HEK293 (cell line): ENCODE results near the gene SPEM2.

Source experiments
- ZNF292 ChIP-seq: fragments of 450-650 bp; formaldehyde crosslinking; IDR thresholded peaks from 2 replicates; pipeline ENCODE4 v1.5.1; 2016; ENCODE audit warnings: low read depth, missing biosample characterization, missing genetic modification characterization, borderline replicate concordance
- ZNF302 ChIP-seq: fragments of 450-650 bp; formaldehyde crosslinking; IDR thresholded peaks from 2 replicates; pipeline ENCODE4 v1.5.1; 2016; ENCODE audit warnings: missing biosample characterization, missing genetic modification characterization, low read depth
- ZNF530 ChIP-seq: fragments of 450-650 bp; formaldehyde crosslinking; IDR thresholded peaks from 2 replicates; pipeline ENCODE4 v1.5.1; 2016; ENCODE audit warnings: low read depth, missing biosample characterization, missing genetic modification characterization
- ZNF777 ChIP-seq: fragments of 450-650 bp; formaldehyde crosslinking; IDR thresholded peaks from 2 replicates; pipeline ENCODE4 v1.5.1; 2017; ENCODE audit warnings: missing biosample characterization, missing genetic modification characterization, borderline replicate concordance
- TF ChIP-seq, protein P1 (sequence below): fragments of 450-650 bp; formaldehyde crosslinking; IDR thresholded peaks from 2 replicates; pipeline ENCODE4 v1.5.1; 2016; ENCODE audit warnings: missing biosample characterization, missing genetic modification characterization
- TF ChIP-seq, protein P2 (sequence below): fragments of 450-650 bp; formaldehyde crosslinking; IDR thresholded peaks from 2 replicates; pipeline ENCODE4 v1.5.1; 2016; ENCODE audit warnings: missing biosample characterization, missing genetic modification characterization

DNA sequence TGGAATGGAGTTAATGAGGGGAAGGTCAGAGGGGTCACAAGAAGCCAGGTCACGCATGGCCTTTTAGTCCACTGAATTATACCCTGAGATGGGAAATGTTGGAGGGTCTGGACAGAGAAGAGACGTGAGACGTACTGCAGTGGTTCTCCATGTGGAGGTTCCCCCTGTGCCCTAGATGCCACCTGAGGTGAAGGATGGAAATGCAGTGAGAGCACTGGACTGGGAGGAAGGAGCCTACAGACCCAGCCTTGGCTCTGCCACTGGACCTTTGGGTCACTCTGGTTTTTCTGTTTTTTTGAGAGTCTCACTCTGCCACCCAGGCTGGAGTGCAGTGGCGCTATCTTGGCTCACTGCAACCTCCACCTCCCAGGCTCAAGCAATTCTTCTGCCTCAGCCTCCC is 29.3 kb upstream of the SPEM2 start:
- no peak for TF ChIP-seq ZNF530 (tag by site-specific recombination)
- TF ChIP-seq, protein P1, sequence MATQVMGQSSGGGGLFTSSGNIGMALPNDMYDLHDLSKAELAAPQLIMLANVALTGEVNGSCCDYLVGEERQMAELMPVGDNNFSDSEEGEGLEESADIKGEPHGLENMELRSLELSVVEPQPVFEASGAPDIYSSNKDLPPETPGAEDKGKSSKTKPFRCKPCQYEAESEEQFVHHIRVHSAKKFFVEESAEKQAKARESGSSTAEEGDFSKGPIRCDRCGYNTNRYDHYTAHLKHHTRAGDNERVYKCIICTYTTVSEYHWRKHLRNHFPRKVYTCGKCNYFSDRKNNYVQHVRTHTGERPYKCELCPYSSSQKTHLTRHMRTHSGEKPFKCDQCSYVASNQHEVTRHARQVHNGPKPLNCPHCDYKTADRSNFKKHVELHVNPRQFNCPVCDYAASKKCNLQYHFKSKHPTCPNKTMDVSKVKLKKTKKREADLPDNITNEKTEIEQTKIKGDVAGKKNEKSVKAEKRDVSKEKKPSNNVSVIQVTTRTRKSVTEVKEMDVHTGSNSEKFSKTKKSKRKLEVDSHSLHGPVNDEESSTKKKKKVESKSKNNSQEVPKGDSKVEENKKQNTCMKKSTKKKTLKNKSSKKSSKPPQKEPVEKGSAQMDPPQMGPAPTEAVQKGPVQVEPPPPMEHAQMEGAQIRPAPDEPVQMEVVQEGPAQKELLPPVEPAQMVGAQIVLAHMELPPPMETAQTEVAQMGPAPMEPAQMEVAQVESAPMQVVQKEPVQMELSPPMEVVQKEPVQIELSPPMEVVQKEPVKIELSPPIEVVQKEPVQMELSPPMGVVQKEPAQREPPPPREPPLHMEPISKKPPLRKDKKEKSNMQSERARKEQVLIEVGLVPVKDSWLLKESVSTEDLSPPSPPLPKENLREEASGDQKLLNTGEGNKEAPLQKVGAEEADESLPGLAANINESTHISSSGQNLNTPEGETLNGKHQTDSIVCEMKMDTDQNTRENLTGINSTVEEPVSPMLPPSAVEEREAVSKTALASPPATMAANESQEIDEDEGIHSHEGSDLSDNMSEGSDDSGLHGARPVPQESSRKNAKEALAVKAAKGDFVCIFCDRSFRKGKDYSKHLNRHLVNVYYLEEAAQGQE = no peak
- no peak for TF ChIP-seq ZNF292
- TF ChIP-seq ZNF777 (tag by site-specific recombination) = no peak
- no peak for TF ChIP-seq ZNF302 (tag by site-specific recombination)
- TF ChIP-seq, protein P2, sequence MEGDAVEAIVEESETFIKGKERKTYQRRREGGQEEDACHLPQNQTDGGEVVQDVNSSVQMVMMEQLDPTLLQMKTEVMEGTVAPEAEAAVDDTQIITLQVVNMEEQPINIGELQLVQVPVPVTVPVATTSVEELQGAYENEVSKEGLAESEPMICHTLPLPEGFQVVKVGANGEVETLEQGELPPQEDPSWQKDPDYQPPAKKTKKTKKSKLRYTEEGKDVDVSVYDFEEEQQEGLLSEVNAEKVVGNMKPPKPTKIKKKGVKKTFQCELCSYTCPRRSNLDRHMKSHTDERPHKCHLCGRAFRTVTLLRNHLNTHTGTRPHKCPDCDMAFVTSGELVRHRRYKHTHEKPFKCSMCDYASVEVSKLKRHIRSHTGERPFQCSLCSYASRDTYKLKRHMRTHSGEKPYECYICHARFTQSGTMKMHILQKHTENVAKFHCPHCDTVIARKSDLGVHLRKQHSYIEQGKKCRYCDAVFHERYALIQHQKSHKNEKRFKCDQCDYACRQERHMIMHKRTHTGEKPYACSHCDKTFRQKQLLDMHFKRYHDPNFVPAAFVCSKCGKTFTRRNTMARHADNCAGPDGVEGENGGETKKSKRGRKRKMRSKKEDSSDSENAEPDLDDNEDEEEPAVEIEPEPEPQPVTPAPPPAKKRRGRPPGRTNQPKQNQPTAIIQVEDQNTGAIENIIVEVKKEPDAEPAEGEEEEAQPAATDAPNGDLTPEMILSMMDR = peak; percentile 28; the same call in 1 of the 2 replicates
